GM21576 (cell line): Measurements from ENCODE around the gene SYK.

Experiments
- ATAC-seq: cut with Tn5 transposase; IDR thresholded peaks from one replicate; pipeline ENCODE4 v1.9.1; 2021; ENCODE audit warnings: mild to moderate bottlenecking, moderate library complexity; ENCODE audit not compliant: unreplicated experiment

Gene SYK

DNA sequence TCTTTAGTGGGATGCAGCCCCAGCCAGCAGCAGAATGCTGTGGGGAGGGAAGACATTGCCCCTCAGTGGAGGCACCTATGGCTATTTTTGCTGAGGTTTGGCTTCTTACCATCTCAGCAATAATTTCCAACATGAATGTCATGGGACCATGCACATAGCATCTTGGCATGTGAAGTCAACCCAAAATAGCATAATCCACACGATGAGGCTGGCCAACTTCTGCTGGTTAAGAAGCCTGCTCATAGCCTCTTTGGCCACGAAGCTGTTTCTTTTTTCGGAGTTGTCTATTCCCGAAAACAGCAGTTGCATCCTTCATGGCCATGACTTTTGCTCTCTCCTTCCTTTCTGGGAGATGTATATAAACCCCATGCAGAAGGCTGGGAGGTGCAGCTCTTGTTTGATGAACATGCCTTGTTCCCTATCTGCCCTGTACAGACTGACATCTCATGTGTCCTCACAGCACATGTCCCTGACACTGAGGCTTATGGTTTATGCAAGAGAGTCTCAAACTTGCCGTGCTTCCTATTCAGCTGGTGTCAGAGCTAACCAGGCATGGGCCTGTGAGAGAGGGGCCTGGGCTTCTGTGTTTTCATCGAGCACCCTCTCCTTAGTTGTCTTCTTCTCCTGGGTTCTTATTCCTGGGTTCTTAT is 45.3 kb downstream of the SYK start:
- no peak for ATAC-seq

GRCh38 chr9:90847971-90848370 is 46.4 kb downstream of the SYK start:
- ATAC-seq: no peak

DNA sequence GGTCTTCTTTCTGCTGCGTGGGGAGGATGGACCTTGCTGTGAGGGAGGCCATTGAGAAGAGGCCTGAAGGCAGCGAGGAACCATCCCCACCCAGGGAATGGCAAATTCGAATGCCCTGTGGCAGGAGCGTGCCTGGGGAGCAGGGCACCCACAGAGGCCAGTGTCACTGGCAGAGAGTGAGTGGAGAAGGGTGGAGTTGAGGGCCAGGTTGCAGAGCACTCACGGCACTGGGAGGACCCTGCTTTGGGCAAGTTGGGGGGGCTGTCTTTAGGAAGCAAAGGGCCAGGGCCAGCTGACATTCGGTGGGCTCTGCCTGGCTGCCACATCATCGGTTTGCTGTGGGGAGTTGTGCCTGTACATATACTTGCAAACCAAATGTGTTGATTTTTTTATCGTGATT is 47.2 kb downstream of the SYK start:
- ATAC-seq: no peak

DNA sequence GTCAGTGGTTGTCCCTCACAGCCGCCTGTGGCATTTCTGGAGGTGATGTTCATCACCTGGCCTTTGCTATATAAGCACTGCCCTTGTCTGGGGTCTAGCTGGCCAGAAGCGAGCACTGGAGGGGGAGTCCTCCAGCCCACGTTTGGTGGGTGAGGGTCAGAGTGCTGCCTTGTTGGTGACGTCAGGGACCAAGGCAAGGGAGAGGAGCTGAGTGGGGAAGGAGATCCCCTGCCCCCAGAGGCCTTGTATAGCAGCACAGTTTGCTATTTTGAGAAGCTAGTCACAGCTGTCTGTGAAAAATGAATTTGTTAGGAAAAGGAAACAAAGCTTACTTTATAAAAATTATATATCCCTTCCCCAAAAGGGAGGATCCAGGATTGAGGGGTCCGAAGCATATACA is 49.8 kb downstream of the SYK start:
- no peak for ATAC-seq

DNA sequence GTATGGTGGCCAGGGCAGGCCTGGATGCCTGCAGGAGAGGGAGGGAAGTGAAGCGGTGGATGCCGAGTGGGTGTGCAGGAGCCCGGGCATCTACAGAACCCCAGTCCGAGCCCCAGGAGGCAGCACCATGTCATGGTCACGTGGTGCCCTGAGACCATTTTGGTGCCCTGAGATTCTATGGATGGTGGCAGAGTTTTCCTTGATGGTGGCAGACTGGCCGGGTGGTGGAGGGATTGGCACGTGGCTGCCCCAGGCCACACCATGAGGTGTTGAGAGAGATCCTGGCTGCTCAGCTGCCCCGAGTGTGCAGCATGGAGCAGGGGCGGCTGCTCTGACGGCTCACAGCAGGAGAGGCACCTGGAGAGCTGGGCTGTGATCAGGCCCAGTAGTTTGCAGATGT is 52.3 kb downstream of the SYK start:
- ATAC-seq: no peak

DNA sequence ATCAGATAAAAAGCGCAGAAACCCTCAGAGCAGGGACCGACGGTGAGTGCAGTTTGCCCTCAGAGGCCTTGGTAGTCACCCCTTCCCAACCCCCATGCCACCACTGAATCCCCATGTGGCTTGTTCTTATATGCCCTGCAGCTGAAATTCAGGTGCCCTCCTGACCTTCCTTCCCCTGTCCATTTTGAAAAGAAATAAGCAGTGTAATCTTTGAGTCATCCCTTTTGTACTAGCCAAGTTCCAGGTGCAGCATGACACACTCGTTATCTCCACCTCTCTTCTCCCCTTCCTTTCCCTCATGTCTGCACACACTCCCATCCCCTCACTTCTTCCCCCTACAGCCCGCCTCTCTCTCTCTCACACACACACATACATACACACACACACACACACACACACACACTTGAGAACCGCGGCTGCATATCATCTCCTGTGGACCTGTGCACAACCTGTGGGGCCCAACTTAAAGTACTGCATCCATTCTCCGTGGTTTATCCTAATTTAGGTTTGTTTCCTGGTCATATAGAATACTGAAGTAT is 53.1 kb downstream of the SYK start:
- no peak for ATAC-seq

- ATAC-seq: no peak
Observed at GRCh38 chr9:90855208-90855902, 53.7 kb downstream of the SYK start.

DNA sequence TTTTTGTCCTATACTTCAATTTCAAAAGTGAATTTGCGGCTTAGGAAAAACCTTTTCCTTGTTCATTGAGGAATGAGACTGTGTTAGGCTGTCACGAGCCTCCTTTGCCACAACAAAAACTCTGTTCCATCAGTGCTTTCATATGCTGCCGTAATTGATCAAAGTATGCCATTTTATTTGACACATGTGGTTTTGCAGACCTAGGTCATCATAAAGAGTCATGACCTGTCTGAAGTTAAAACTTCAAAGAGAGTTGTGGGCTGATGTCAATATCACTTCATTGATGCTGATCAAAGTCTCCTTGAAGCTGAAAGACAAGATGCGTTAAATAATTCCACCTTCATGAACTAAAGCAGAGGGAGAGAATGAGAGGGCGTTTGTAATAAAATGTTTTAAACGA is 55.5 kb downstream of the SYK start:
- ATAC-seq: no peak

- ATAC-seq: no peak
Observed at GRCh38 chr9:90857855-90858254, 56.2 kb downstream of the SYK start.

DNA sequence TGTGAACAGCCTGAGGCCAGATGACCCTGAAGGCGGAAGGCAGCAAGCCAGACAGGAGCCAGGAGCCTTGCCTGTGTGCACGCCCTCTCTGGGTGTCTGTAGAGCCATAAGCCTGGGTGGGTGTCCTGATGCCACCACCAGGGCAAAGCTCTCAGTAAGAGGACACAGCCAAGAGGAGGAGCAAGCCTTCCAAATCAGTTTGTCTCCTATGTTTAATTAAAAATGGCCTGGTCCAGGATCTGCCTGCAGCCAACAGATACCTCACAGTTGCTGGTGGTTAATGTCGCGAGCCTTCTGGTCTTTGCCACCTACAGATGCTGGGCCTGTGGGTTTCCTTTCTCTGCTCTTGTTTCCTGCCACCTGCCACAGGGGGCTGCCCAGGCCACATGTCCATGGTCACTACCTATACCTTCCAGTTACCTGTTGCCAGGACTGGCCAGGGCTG is 56.9 kb downstream of the SYK start:
- no peak for ATAC-seq

DNA sequence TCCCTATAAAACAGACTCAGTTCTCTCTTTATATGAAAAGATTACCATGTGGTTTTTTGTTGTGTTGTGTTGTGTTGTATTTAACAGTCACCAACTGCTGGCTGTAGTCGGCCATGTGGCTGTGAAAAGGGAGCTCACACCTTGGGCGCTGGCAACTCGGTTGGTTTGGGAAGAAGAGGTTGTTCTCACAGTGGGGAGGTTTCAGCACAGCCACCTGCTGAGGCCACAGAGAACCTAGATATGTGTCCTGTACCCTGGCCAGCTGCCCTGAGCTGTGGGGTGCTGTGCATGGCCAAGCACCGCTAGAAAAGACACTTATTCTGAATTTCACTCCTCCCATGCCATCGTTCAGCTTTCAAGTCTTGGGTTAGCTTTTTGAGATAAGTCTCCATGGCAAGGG is 58.8 kb downstream of the SYK start:
- no peak for ATAC-seq

- ATAC-seq: no peak
Observed at GRCh38 chr9:90860826-90861225, 59.2 kb downstream of the SYK start.

GRCh38 chr9:90861380-90861779 is 59.8 kb downstream of the SYK start:
- no peak for ATAC-seq

DNA sequence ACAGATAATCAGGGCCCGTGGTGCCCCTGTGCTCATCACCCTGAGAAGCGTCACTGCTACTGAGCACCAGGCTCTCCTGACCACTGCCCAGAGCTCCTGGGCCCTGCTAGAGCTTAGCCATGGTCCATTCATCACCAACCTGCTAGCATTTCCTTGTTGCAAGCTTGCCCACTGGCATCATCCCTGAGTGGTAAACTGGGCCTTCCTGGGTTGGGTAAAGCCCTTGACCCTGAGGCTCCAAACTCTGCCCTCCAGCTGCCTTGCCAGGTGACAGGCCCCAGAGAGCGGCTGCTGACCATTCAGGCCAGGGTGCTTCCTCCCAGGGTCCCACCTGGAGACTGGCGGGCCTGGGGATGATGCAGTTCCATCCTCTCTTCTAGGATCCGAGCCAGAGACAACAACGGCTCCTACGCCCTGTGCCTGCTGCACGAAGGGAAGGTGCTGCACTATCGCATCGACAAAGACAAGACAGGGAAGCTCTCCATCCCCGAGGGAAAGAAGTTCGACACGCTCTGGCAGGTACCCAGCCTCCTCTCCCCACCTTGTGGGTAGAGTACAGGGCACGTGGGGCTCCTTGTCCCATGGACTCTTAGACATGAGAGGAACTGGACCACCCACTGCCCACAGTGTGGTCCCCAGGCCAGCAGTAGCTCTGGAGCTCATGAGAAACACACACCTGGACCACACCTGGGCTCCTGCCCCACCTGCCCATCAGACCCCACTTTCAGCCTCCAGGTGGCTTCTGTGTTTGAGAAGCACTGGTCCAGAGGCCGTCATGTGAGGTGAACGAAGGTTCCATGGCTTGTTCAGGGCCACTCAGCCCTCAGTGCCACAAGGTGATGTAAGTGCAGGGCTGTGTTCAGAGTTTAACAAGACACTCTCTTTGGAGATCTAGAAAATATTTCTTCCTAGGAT is 60.5 kb downstream of the SYK start:
- ATAC-seq: no peak

DNA sequence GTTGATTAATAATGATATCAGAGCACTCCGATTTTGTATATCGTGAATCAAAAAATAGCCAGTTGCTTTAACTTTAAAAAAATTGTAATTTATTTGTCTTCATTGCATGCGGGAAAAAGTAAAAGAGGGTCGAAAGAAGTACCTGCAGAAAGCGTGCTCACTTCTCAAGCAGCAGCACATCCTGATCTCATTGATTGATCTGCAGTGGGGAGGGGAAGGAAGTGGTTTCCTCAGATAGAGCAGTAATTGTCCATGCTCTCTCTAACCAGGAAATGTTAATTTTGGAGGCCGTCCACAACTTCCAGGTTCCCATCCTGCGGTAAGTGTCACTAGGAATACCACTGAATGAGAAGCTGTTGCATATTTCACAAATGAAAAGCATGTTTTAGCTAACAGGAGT is 63.2 kb downstream of the SYK start:
- no peak for ATAC-seq

GRCh38 chr9:90867101-90867500 is 65.5 kb downstream of the SYK start:
- no peak for ATAC-seq

DNA sequence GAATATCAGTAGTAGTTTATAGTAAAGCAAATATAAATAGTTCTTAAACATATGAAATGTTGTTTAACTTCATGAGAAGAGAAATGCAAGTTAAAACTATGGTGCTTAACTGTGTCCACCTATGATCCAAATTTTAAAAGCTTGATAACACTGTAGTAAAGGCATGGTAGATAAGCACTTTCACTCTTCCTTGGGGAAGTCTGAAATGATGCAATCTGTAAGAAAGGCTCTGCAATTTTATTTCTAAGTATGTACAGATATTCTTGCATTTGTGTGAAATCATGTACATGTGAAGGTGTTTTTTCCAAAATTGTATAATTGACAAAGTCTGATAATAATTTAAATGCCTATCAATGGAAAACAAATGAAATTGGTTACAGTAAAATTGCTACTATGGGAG is 66.9 kb downstream of the SYK start:
- no peak for ATAC-seq

DNA sequence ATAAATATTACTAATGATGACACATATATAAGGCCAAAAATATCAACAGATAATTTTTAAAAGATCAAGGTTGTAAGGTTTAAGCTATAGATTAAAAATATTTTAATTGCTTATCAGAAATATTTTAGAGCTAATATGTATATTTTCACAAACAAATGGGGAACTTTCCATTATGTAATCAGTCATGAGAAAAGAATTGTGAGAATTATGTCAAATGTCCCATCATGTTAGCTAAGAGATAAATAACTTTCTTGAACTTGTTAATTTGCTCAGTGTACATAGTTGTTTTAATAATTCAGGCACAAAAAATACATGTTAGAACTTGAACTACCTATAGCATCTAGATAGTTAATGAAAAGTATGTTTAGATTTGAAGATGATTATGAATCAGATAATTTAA is 67.7 kb downstream of the SYK start:
- ATAC-seq: no peak

GRCh38 chr9:90870621-90871326 is 69.2 kb downstream of the SYK start:
- no peak for ATAC-seq

DNA sequence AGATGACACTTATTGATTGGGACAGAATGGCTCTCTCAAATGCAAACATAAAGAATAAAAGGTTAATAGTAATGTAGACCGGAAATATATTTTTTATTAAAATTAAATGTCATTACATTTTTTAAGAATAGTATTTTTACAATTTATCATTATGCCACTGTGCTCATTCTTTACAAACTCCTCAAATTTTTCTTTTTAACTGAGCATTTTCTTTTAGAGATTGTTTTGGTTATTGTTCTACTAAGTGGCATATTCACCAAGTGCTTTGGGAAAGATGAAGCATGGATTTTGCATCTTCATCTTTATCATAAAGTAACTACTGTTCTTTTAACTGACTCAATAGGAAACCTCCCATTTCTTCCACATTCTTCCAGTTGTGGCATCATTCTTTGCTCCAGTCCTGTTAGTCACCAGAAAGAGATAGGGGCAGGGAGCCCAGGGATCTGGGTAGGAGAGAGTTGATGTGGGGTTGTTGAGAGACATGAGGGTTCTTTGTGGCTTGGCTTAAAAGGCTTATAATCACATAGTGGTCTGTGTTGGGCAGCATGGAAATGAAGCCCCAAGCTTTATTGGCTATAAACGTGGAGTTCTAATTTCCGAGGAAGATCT is 69.8 kb downstream of the SYK start:
- no peak for ATAC-seq
